Activated T-cell treated with anti-CD3 and anti-CD28 coated beads for 48 hours (primary cell): ENCODE data around the gene PCNX3.

Experiments used
- DNase-seq: peaks from one replicate; pipeline ENCODE4 v3.0.0-alpha.2; 2020; ENCODE audit warnings: low read depth

PCNX3 gene

GRCh38 chr11:65615229-65615949 lies at the start of gene PCNX3:
TSS of gene PCNX3 (plus strand) at chr11:65615776. CDS start at chr11:65616312, 536 bp downstream.
- peak; percentile 99 for DNase-seq

GRCh38 chr11:65569164-65569972 lies 46.2 kb upstream of the PCNX3 start:
- no peak for DNase-seq

- peak; percentile 99 for DNase-seq
Measured at GRCh38 chr11:65569973-65570918, 45.3 kb upstream of the PCNX3 start, which contains the start of gene ZNRD2. TSS of gene ZNRD2 (plus strand) at chr11:65570477. CDS start at chr11:65570492, 15 bp downstream.

GRCh38 chr11:65571420-65571819 lies 44.2 kb upstream of the PCNX3 start:
- no peak for DNase-seq

- no peak for DNase-seq
Measured at GRCh38 chr11:65571940-65572339, 43.6 kb upstream of the PCNX3 start.

GRCh38 chr11:65572356-65573051 lies 43.1 kb upstream of the PCNX3 start, which contains the start of gene FAM89B:
TSS of gene FAM89B (plus strand) at chr11:65572538. CDS start at chr11:65572670, 132 bp downstream.
- DNase-seq = peak; percentile 84

GRCh38 chr11:65573391-65574079 lies 42.0 kb upstream of the PCNX3 start:
- DNase-seq = no peak

GRCh38 chr11:65574109-65574810 lies 41.3 kb upstream of the PCNX3 start:
- peak; percentile 94 for DNase-seq

- DNase-seq = no peak
Measured at GRCh38 chr11:65574811-65575567, 40.6 kb upstream of the PCNX3 start.

- peak; percentile 74 for DNase-seq
Measured at GRCh38 chr11:65575568-65576231, 39.9 kb upstream of the PCNX3 start, which contains the start of gene EHBP1L1. TSS of gene EHBP1L1 (plus strand) at chr11:65576053. CDS start at chr11:65576303, 250 bp downstream.

GRCh38 chr11:65576232-65576866 lies 39.2 kb upstream of the PCNX3 start:
- no peak for DNase-seq

GRCh38 chr11:65576867-65577755 lies 38.5 kb upstream of the PCNX3 start:
- DNase-seq = no peak

GRCh38 chr11:65577756-65578109 lies 37.8 kb upstream of the PCNX3 start:
- DNase-seq = no peak

- DNase-seq = no peak
Measured at GRCh38 chr11:65578134-65578533, 37.4 kb upstream of the PCNX3 start.

- DNase-seq = no peak
Measured at GRCh38 chr11:65578667-65579066, 36.9 kb upstream of the PCNX3 start.

- DNase-seq = no peak
Measured at GRCh38 chr11:65579291-65579690, 36.3 kb upstream of the PCNX3 start.

- DNase-seq = no peak
Measured at GRCh38 chr11:65580031-65580692, 35.4 kb upstream of the PCNX3 start.
